T-helper 1 cell treated with Interleukin-12 subunit alpha and Interleukin-12 subunit beta and Interleukin-4 antibody, amounts not matched to agents 30 ng/mL and 1 ng/mL, for 36 hours (primary cell): ENCODE data around the gene CCDC141. TPM values are rescaled to one million over a fixed set of nuclear protein-coding genes. Genes with fewer than 3 reads are reported as not detected.

Experiments used
- intact Hi-C: fragments of 100-400 bp; cut with micrococcal nuclease; formaldehyde crosslinking; loops from one replicate; pipeline ENCODE4 v1.15.1; 2024
- total RNA-seq: library from RNA; stranded (reverse); gene quantifications from 2 replicates; pipeline ENCODE4 v1.2.3, GENCODE V29; 2022

Gene CCDC141
- total RNA-seq, 1 donor from 2014 or later = 7.5 TPM

DNA sequence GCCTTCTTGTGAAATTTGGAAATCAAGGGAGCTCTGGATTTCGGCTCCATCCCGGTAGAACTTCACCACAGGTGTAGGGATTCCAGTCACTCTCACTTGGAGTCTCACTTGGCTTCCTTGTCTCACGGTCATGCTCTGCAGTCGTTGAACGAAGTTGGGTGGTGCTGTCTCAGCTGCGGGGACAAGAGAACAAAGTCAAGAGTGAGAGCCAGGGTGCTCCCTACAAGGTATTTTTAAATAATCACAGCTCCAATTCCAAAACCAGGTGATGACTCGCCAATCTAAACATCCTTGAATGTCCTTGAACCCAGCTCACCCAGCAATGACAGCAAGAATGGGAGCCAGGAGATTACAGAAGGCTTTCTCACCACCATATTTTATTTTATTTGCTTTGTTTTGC is 249.4 kb downstream of the CCDC141 start:
- intact Hi-C loops = no loop called here

DNA sequence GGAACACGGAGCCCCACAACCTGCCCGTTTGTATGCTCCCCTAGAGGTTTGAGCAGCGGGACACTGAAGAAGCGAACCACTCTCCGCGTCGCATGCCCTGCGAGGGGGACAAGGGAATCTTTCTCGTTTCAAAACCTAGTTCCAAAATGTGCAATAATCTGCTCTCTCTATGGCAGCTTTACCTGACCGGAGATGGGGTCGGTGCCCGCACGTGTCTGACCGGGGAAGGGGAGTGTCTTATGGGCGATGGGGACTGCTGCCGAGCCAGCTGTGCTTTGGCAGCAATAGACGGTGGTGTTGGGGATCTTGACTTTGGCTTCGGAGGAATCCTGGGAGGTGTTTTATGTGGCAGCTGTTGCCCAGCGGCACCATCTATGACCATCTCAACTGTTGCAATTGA is 250.6 kb downstream of the CCDC141 start:
- intact Hi-C loops = no loop called here

DNA sequence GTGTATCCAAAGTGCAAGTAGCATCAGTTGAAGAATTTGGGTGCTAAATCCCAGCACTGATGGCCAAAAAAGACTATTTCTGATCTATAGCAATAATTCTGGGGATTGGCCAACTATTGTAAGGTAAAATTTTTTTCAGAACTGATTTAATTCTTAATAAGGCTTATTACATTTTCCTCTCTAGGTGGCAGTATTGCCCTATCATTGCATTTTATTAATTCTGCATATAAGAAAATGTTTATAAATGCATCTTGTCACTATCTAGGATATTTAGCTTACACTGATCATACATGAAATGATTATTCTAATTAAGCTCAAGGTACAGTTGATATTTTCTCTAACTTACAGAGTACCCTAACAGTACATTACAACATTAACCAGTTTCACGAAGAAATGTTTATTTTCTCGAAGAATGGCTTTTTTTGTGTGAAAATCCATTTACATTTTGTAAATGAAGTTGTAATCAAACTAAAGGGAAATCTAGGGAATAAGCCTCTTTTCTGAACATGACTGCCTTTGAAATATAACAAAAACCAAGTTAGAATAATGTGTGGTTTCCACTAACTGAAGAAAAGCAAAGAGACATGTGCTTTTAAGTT is 253.8 kb downstream of the CCDC141 start:
- intact Hi-C loops = loop anchor here (1.0 kb wide), 7 partner anchors 95 to 955 kb away; no protein-coding TSS in a partner anchor

DNA sequence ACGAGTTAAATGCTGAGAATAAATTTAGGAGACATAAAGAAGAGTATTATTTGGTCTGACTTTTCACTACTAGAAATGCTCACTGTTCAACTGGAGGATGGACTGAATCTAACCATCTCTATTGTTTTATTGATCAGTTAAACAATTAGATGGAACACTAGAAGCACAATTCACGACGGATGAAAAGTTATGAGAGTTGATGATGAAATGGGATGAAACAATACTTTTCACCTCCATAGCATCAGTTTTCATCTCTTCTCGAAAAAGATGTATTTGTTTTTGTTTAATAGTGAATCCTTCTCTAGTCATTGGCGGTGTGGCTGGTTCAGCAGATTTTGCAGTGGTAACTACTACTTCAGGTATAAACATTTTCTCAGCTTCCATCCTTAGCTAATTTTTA is 262.0 kb downstream of the CCDC141 start:
- intact Hi-C loops = no loop called here

DNA sequence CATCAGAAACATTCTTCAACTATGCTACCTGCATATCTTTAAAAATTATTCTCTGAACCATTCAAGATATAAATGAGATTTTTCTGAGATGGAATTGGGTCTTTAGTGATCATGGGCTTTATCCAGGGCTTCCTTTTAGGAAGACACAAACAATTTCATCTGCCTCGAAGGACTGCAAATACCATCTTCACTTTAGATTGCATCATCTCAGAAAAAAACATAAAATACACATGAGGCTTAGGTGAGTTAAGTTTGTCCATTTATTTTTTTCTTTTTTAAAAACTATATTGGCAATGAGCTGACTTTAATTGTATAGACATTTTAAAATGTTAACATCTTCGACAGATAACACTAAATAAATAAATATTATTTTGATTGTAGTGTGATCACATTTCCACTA is 262.8 kb downstream of the CCDC141 start:
- intact Hi-C loops = no loop called here

DNA sequence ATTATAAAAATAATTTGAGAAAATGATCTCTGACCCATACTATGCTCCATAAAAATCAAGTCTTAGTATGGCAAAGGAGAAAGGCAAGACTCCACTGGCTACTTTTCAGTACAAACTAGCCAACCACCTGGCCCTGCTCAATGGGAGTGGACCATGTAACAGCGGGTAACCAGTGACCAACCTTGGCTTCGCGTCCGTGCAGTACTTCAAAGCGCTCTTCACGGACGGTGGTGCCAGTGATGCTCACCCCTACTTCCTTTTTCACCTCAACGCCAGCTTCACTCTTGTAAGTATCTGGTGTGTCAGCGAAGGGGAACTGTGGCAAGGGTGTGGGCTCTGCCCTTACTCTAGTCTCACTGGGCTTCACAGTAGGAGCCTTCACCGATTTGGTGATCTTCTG is 266.0 kb downstream of the CCDC141 start:
- intact Hi-C loops = no loop called here

DNA sequence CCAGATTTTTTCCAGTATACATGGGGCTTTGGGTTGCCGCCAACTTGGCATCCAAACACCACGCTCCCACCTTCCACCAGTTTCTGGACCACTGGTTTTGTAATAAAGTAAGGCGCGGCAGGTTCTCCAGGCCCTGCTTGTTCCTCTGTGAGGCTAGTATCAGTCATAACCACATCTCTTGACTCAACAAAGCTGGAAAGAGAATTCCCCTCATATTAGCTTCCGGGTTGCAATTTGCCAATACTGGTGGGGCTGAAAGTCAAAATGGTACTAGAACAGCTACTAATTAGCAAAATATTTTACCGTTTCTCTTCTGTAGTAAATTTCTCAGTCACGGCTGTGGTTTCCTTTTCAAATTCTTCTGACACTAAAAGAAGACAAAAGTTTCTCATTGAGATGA is 267.7 kb downstream of the CCDC141 start:
- intact Hi-C loops = no loop called here

Other genes starting within 250 kb of the CCDC141 start
- gene TTN, start 242.7 kb downstream of the CCDC141 start, total RNA-seq = 9.7 and 10.7 TPM in 2 replicates
- 12.7 and 13.4 TPM in 2 replicates for gene SESTD1, start 214.7 kb upstream of the CCDC141 start, total RNA-seq